GM12865 (cell line): ENCODE data around the gene MME.

ENCODE experiments used
- DNase-seq: peaks from one replicate; pipeline ENCODE4 v3.0.0; 2010; ENCODE audit warnings: low read depth
- H3K4me3 ChIP-seq: 2 replicates; pipeline ENCODE4 v1.5.1; 2011; ENCODE audit warnings: mild to moderate bottlenecking, low read depth, low read length, control low read depth
- CTCF ChIP-seq: IDR thresholded peaks from 2 replicates; pipeline ENCODE4 v1.5.1; 2011; ENCODE audit warnings: low read length, control low read depth, low read depth, inconsistent platforms; ENCODE audit not compliant: insufficient read depth; ENCODE audit errors: missing control alignments

The MME gene

GRCh38 chr3:155184011-155184410 lies 103.9 kb downstream of the MME start:
- peak; percentile 6 for DNase-seq
- no peak overlapping the region for H3K4me3 ChIP-seq
- no peak for TF ChIP-seq CTCF

- TF ChIP-seq CTCF: no peak
- no peak overlapping the region for H3K4me3 ChIP-seq
- DNase-seq: no peak
These were observed 105.5 kb downstream of the MME start for GRCh38 chr3:155185631-155186071.

GRCh38 chr3:155188031-155188430 lies 107.9 kb downstream of the MME start:
- DNase-seq: no peak
- no peak overlapping the region for H3K4me3 ChIP-seq
- TF ChIP-seq CTCF: no peak

- H3K4me3 ChIP-seq: no peak overlapping the region
- TF ChIP-seq CTCF: no peak
- DNase-seq: no peak
These were observed 109.4 kb downstream of the MME start for GRCh38 chr3:155189478-155189877.

- no peak for DNase-seq
- TF ChIP-seq CTCF: no peak
- no peak overlapping the region for H3K4me3 ChIP-seq
These were observed 110.6 kb downstream of the MME start for GRCh38 chr3:155190691-155191090.

- no peak for DNase-seq
- no peak overlapping the region for H3K4me3 ChIP-seq
- TF ChIP-seq CTCF: no peak
These were observed 113.0 kb downstream of the MME start for GRCh38 chr3:155192957-155193746.

GRCh38 chr3:155193868-155194267 lies 113.7 kb downstream of the MME start:
- no peak for DNase-seq
- H3K4me3 ChIP-seq: no peak overlapping the region
- no peak for TF ChIP-seq CTCF
